Progenitor cell of endocrine pancreas (in vitro differentiated cells): ENCODE data around the gene CAPN13. TPM values are rescaled to one million over a fixed set of nuclear protein-coding genes. Genes with fewer than 3 reads are reported as not detected.

ENCODE experiments used
- DNase-seq: peaks from one replicate; pipeline ENCODE4 v3.0.0; 2021; ENCODE audit warnings: low spot score; ENCODE audit not compliant: unreplicated experiment
- H3K27ac Mint-ChIP-seq: 2 replicates; pipeline ENCODE4 v1.8.0; 2021; ENCODE audit warnings: mild to moderate bottlenecking, moderate library complexity, mixed read lengths
- H3K27me3 Mint-ChIP-seq: 2 replicates; pipeline ENCODE4 v1.8.0; 2021; ENCODE audit warnings: mixed read lengths
- H3K36me3 Mint-ChIP-seq: 2 replicates; pipeline ENCODE4 v1.8.0; 2022; ENCODE audit warnings: mixed read lengths; ENCODE audit not compliant: insufficient read depth
- H3K4me1 Mint-ChIP-seq: 2 replicates; pipeline ENCODE4 v1.8.0; 2021; ENCODE audit warnings: low read depth, mixed read lengths
- H3K4me3 Mint-ChIP-seq: 2 replicates; pipeline ENCODE4 v1.8.0; 2021; ENCODE audit warnings: low read depth, mild to moderate bottlenecking, moderate library complexity, mixed read lengths
- H3K9me3 Mint-ChIP-seq: 2 replicates; pipeline ENCODE4 v1.8.0; 2021; ENCODE audit warnings: low read depth, mixed read lengths
- total RNA-seq: library from RNA; stranded (reverse); gene quantifications from 2 replicates; pipeline ENCODE4 v1.2.1, GENCODE V29; 2021
- TF ChIP-seq, protein P1 (sequence below): fragments of 200-600 bp; sonication (generic); IDR thresholded peaks from one replicate; pipeline ENCODE4 v1.5.0; 2021; ENCODE audit warnings: antibody characterized with exemption, mild to moderate bottlenecking; ENCODE audit not compliant: unreplicated experiment

The CAPN13 gene
- total RNA-seq, 1 donor from 2014 or later, result 19.0 TPM

DNA sequence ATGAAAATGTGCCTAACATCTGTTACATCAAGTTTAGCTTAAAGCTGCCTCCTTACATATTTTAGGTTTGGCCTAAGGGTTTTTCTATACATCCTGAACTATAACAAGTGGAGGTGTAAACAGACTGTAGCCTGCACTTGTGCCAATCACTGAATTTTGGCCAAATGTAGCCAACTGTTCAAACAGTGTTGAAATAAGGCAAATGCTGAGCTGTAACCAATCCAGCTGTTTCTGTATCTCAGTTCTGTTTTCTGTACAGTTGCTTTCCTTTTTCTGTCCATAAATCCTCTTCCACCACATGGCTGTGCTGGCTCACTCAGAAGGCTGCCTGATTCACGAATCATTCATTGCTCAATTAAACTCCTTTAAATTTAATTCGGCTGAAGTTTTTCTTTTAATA lies 19.2 kb upstream of the CAPN13 start:
- no peaks in the 10 kb centered on the region for H3K27me3 Mint-ChIP-seq
- no peak overlapping the region for H3K4me3 Mint-ChIP-seq
- H3K4me1 Mint-ChIP-seq, result no peaks in the 10 kb centered on the region
- peak overlapping the region; percentile 29 for H3K27ac Mint-ChIP-seq
- TF ChIP-seq, protein P1, sequence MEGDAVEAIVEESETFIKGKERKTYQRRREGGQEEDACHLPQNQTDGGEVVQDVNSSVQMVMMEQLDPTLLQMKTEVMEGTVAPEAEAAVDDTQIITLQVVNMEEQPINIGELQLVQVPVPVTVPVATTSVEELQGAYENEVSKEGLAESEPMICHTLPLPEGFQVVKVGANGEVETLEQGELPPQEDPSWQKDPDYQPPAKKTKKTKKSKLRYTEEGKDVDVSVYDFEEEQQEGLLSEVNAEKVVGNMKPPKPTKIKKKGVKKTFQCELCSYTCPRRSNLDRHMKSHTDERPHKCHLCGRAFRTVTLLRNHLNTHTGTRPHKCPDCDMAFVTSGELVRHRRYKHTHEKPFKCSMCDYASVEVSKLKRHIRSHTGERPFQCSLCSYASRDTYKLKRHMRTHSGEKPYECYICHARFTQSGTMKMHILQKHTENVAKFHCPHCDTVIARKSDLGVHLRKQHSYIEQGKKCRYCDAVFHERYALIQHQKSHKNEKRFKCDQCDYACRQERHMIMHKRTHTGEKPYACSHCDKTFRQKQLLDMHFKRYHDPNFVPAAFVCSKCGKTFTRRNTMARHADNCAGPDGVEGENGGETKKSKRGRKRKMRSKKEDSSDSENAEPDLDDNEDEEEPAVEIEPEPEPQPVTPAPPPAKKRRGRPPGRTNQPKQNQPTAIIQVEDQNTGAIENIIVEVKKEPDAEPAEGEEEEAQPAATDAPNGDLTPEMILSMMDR, result no peak
- no peak for DNase-seq
- H3K36me3 Mint-ChIP-seq, result no peaks in the 10 kb centered on the region
- peaks cover 21% of the 10 kb centered on the region for H3K9me3 Mint-ChIP-seq

DNA sequence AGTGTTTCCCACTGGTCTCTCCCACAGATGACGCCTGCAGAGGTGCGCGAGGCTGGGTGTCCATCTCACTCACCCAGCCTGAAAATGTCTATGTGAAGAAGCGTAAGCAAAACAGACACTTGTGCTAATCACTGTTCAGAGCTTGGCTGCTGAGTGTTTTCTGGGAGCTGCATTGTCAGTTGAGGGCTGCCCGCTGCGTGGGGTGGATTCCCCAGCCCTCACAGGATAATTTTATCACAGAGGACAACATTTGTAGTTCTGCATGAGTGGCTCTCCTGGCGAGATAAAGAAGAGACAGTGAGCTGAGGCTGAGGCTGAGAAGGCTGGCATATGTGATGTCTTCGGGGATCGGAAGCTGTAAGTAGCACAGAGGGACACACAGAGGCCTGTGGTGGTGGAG lies 16.2 kb upstream of the CAPN13 start:
- Mint-ChIP-seq H3K27me3 (no peaks in the 10 kb centered on the region), H3K36me3 (no peaks in the 10 kb centered on the region), H3K27ac (no peak overlapping the region), H3K4me3 (no peak overlapping the region), H3K9me3 (peaks cover 10% of the 10 kb centered on the region), H3K4me1 (no peaks in the 10 kb centered on the region)
- DNase-seq, result no peak
- TF ChIP-seq, protein P1, result no peak

- H3K4me3 Mint-ChIP-seq, result no peak overlapping the region
- H3K27ac Mint-ChIP-seq, result no peak overlapping the region
- peaks cover 5% of the 10 kb centered on the region for H3K9me3 Mint-ChIP-seq
- no peaks in the 10 kb centered on the region for H3K27me3 Mint-ChIP-seq
- H3K36me3 Mint-ChIP-seq, result no peaks in the 10 kb centered on the region
- no peak for DNase-seq
- H3K4me1 Mint-ChIP-seq, result no peaks in the 10 kb centered on the region
- TF ChIP-seq, protein P1, result no peak
Measured at GRCh38 chr2:30821960-30822359, 14.7 kb upstream of the CAPN13 start.

DNA sequence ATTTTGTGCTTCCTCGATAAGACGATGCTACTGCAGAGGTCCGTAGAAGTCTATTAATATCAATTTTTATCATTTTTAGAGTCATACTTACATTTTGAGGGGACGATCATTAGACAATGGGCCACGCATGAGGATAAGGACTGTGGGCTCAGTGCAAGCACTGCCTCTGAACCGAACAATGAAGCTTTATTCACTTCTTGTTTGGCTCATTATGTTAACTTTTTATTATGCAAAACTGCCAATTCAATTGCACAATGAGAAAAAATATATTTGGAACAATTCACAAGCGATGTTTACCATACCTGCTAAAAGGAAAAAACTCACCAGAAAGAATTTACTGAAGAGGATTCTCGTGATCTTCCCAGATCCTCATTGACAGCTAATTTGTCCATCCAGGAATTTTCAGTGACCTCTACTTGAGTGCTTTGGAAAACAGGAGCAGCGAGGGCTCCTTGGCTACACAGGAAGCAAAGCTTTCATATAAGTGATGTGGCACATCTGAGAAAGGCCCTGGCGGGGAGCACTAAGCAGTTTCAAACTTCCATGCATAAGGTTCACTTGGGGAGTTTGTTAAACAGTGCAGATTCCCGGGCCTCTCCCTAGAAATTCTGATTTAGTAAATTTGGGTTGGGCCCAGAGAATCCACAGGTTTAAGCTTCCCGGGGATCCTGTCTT lies 13.3 kb upstream of the CAPN13 start:
- no peak for DNase-seq
- Mint-ChIP-seq H3K4me3 (no peak overlapping the region), H3K9me3 (no peaks in the 10 kb centered on the region), H3K36me3 (no peaks in the 10 kb centered on the region), H3K4me1 (no peaks in the 10 kb centered on the region), H3K27ac (no peak overlapping the region), H3K27me3 (no peaks in the 10 kb centered on the region)
- TF ChIP-seq, protein P1, result no peak

- peaks cover 1% of the 10 kb centered on the region for H3K36me3 Mint-ChIP-seq
- no peaks in the 10 kb centered on the region for H3K27me3 Mint-ChIP-seq
- TF ChIP-seq, protein P1, result no peak
- peaks cover 6% of the 10 kb centered on the region for H3K9me3 Mint-ChIP-seq
- H3K4me1 Mint-ChIP-seq, result peaks cover 13% of the 10 kb centered on the region
- DNase-seq, result no peak
- no peak overlapping the region for H3K4me3 Mint-ChIP-seq
- peak overlapping the region; percentile 80 for H3K27ac Mint-ChIP-seq
Measured at GRCh38 chr2:30809938-30810337, 2.7 kb upstream of the CAPN13 start.
